HG02642 (cell line): ENCODE measurements around the gene SYNJ2.

Experiments
- ATAC-seq: cut with Tn5 transposase; IDR thresholded peaks from one replicate; pipeline ENCODE4 v1.9.1; 2021; ENCODE audit warnings: mild to moderate bottlenecking; ENCODE audit not compliant: unreplicated experiment, poor library complexity

Gene SYNJ2

GRCh38 chr6:157996918-157997702 is 15.4 kb downstream of the SYNJ2 start:
- ATAC-seq: no peak

DNA sequence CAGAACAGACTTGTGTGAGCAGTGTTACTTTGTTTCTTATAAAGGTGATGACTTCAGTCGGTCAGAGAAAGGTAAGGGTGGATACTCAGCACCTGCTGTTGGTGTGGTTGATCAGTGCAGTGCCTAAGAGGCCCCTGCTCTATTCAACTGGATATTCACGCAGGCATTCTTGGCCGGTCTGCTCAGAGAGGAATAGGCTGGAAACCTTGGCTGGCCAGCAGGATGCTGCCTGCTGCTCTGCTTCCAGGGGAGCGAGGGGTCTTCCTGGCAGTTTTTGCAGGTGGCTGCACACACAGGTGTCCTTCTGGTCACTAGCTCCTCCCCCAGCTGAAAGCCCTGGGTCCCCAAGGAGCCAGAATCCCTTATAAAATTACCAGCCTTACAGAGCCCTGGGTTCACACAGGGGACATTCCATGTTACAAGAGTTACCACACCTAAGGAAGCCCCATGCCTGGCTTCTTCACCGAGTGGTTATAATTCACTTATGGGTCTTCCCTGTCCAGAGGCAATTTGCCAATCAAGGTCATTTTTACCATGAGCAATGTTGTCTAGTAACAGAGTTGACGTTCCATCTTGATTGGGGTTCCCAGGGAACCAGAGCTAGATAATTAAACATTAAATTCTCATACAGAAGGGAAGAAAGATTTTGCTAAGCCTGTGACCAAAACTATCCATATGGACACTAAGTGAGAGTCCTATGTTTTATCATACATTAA is 16.4 kb downstream of the SYNJ2 start:
- no peak for ATAC-seq

GRCh38 chr6:157998707-157999167 is 17.1 kb downstream of the SYNJ2 start:
- ATAC-seq: no peak

GRCh38 chr6:157999168-158000051 is 17.7 kb downstream of the SYNJ2 start:
- ATAC-seq: no peak

GRCh38 chr6:158000530-158001307 is 19.1 kb downstream of the SYNJ2 start:
- no peak for ATAC-seq

DNA sequence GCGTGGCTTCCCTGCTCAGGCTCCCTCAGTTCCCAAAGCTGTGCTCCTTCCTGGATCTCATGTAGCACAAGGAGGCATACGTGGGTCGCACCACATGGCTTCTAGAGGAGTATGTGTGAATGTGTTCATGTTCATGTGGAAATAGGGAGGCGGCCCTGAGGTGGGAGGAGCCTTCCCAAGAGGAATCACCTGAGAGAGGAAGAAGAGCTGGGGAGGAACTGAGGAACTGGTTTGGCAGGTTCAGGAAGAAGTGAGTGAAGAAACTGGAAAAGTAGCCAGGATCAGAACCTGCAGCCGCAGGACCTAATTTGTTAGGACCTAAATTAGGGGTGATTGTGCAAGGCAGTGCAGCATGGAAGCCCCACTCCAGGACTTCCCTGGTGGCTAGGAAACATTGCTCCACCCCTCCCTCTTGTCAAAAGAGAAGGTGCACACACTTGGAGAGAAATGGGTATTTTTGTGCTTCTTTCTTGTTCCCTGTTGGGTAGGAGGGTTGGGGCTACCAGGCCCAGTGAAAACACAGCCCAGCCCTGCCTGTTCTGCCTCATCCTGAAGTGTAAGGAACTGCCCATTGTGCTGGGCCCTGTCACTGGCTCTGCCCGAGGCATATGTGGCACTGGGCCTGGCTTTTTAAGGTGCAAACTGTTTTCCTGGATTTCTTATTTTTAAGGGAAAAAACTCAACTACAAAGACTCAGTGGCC is 20.7 kb downstream of the SYNJ2 start:
- no peak for ATAC-seq

DNA sequence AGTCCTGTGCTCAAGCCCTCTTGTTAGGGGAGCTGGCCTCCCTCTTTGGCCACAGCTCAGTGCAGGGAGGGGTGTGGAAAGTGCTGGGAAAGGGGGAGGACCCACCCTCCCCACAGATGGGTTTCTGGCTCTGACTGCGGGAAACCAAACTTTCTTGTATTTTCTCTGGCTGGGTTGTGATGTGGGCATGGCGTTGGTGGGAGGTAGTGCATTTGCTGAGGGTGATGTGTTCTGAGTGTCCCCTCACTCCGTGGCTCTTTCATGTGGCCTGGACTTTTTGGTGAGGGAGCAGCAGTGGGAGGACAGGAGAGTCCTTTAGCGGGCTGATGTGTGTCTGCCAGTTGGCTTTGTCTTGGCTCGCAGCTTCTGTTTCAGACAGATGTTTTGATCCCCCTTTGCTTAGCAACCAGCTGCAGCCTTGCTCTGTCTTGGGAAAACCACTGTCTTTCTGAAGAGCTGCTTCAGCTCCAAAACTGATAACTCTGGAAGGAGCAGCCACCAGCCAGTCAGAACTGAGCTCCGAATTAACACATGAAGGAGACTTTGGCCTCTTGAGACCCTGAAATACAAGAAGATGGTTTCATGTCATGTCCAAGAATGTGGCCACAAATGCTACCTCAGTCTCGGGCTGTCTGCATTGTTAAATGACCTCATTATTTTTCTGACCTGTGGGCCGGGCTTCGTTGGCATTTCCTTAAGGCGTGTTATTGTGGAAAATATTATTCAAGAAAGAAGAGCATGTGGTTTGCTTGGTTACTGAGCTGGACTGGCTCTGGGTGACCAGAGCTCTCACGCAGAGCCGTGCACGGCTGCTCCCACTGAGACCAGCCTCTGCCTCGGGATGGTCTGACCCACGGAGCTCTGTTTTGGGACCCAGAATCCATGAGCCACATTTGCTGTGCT is 21.5 kb downstream of the SYNJ2 start:
- ATAC-seq: no peak

- no peak for ATAC-seq
Observed at GRCh38 chr6:158003910-158004700, 22.4 kb downstream of the SYNJ2 start.

GRCh38 chr6:158004701-158005095 is 23.0 kb downstream of the SYNJ2 start:
- ATAC-seq: no peak

- no peak for ATAC-seq
Observed at GRCh38 chr6:158005626-158006180, 24.0 kb downstream of the SYNJ2 start.

DNA sequence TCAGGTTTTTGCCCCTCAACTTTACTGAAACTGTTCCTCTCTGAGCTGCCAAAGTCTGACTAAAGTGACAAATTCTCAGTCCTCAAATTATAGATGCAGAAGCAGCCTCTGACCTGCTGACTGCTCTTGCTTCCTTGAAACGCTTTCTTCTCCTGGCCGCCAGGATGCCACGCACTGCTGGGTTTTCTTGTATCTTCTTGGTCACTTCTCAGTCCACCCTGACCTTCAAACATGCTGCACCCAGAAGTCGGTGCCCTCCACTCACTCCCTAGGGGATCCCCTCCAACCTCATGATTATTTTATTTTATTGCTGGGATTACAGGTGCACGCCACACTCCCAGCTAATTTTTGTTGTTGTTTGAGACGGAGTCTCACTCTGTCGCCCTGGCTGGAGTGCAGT is 24.7 kb downstream of the SYNJ2 start:
- ATAC-seq: no peak

- no peak for ATAC-seq
Observed at GRCh38 chr6:158006821-158007570, 25.3 kb downstream of the SYNJ2 start.

DNA sequence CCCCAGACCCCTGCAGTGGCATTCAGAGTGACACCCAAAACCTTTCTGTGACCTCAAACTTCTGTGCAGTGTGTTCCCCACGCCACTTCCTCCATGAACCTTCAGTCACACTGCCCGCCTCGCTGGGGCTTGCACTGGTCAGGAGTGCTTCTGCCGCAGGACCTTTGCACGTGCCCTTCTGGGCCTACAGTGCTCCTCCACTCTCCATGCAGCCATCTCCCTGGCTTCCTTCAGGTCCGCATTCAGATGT is 27.1 kb downstream of the SYNJ2 start:
- ATAC-seq: no peak

DNA sequence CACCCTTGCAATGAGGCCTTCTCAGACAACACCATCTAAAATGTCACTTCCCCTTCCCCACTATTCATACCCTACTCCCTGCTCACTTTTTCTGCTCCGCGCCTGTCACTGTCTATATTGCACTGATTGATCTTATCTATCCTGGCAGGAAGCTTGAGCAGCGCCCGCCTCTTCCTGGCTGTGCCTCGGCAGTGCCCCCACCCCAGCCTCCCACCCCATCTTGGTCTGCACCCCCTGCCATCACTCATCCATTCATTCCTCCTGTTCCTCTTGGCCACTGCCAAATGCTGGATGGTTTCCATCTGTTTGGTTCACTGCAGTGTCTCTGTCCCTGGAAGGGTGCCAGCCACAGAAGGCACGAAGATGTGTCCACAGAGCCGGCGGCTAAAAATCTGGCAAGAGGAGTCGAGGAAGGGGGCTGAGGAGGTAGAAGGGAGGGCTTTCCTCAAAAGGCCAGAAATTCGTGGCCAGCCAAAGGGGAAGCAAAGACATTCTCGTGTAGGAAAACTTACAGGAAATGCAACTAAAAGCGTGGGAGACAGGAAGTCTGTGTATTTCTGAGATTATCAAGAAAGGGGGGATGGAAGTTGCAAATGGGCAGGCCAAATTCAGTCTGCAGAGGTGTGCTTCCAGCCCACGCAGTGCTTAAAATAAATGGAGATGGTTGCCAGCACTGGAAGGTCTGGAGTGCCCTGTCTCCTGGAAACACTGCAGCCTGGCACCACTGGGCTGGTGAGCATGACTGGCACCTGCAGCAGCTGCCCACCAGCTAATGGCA is 27.6 kb downstream of the SYNJ2 start:
- ATAC-seq: no peak

GRCh38 chr6:158009935-158010585 is 28.4 kb downstream of the SYNJ2 start:
- ATAC-seq: no peak
